Testis (tissue), 2 donors: ENCODE measurements around the gene ZGPAT.

ENCODE experiments used
- POLR2A ChIP-seq: fragments of 450-650 bp; IDR thresholded peaks from one replicate; pipeline ENCODE4 v1.6.1; 2017; ENCODE audit warnings: antibody characterized with exemption, mild to moderate bottlenecking, moderate library complexity
- TF ChIP-seq, protein P1 (sequence below), 3 experiments: fragments of 450-650 bp in 2 of 3; fragments of 200-600 bp in 1 of 3; sonication (generic) in 1 of 3; IDR thresholded peaks; one replicate each; pipeline ENCODE4 v1.5.1; 2016 to 2019; ENCODE audit warnings: antibody characterized with exemption in 3 of 3, mild to moderate bottlenecking in 2 of 3, moderate library complexity in 1 of 3

DNA sequence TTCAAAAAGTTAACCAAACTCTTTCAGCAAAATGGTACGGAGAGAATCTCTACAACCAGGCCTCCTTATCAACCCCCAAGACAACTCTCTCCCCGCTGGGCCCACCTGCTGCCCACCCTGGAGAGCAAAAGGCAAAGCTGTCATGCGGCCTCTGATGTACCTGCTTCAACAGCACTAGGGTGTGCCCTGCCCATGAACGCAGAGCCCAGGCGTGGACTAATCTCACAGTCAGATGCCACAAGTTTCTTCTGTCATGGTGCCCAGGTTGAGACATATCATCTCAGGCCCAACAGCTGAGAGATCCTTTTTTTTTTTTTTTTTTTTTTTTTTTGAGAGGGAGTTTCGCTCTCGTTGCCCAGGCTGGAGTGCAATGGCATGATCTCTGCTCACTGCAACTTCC lies 58.1 kb downstream of the ZGPAT start:
- TF ChIP-seq, protein P1, sequence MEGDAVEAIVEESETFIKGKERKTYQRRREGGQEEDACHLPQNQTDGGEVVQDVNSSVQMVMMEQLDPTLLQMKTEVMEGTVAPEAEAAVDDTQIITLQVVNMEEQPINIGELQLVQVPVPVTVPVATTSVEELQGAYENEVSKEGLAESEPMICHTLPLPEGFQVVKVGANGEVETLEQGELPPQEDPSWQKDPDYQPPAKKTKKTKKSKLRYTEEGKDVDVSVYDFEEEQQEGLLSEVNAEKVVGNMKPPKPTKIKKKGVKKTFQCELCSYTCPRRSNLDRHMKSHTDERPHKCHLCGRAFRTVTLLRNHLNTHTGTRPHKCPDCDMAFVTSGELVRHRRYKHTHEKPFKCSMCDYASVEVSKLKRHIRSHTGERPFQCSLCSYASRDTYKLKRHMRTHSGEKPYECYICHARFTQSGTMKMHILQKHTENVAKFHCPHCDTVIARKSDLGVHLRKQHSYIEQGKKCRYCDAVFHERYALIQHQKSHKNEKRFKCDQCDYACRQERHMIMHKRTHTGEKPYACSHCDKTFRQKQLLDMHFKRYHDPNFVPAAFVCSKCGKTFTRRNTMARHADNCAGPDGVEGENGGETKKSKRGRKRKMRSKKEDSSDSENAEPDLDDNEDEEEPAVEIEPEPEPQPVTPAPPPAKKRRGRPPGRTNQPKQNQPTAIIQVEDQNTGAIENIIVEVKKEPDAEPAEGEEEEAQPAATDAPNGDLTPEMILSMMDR (IDR thresholded peaks at IDR 0.05) = no peak
- TF ChIP-seq POLR2A = no peak
